CD4-positive, alpha-beta T cell treated with Interleukin-2 at 100 ng/mL for 4 hours (primary cell): ENCODE results near the gene DMD.
A peak's percentile ranks its signal among the peaks of the same experiment; 100 is the strongest.

Source experiments
- DNase-seq: peaks from one replicate; pipeline ENCODE4 v3.0.0-alpha.2; 2020; ENCODE audit warnings: low spot score

The DMD gene

GRCh38 chrX:32483534-32484136 lies 727.7 kb downstream of the DMD start:
- DNase-seq = no peak

GRCh38 chrX:32480019-32480418 lies 731.3 kb downstream of the DMD start:
- no peak for DNase-seq

GRCh38 chrX:32472364-32472763 lies 739.0 kb downstream of the DMD start:
- DNase-seq = no peak

- DNase-seq = no peak
These were observed 755.6 kb downstream of the DMD start for GRCh38 chrX:32455704-32456103.

- no peak for DNase-seq
These were observed 759.2 kb downstream of the DMD start for GRCh38 chrX:32451954-32452695.

- no peak for DNase-seq
These were observed 762.4 kb downstream of the DMD start for GRCh38 chrX:32448945-32449344.

- peak; percentile 21 for DNase-seq
These were observed 763.0 kb downstream of the DMD start for GRCh38 chrX:32448320-32448719.

- no peak for DNase-seq
These were observed 763.7 kb downstream of the DMD start for GRCh38 chrX:32447640-32448039.

GRCh38 chrX:32443841-32444240 lies 767.5 kb downstream of the DMD start:
- no peak for DNase-seq

- DNase-seq = no peak
These were observed 790.1 kb downstream of the DMD start for GRCh38 chrX:32421266-32421665.

GRCh38 chrX:32408389-32408788 lies 803.0 kb downstream of the DMD start:
- DNase-seq = peak; percentile 5

GRCh38 chrX:32397562-32398216 lies 813.7 kb downstream of the DMD start:
- no peak for DNase-seq

GRCh38 chrX:32395878-32396277 lies 815.5 kb downstream of the DMD start:
- DNase-seq = no peak

- DNase-seq = no peak
These were observed 818.7 kb downstream of the DMD start for GRCh38 chrX:32392655-32393054.

GRCh38 chrX:32370456-32371205 lies 840.7 kb downstream of the DMD start:
- no peak for DNase-seq

GRCh38 chrX:32293962-32294700 lies 917.2 kb downstream of the DMD start:
- no peak for DNase-seq

- no peak for DNase-seq
These were observed 922.0 kb downstream of the DMD start for GRCh38 chrX:32289356-32289755.

- DNase-seq = no peak
These were observed 929.5 kb downstream of the DMD start for GRCh38 chrX:32281853-32282252.

GRCh38 chrX:32280921-32281320 lies 930.4 kb downstream of the DMD start:
- no peak for DNase-seq

GRCh38 chrX:32280489-32280888 lies 930.9 kb downstream of the DMD start:
- no peak for DNase-seq

GRCh38 chrX:32276153-32276552 lies 935.2 kb downstream of the DMD start:
- DNase-seq = no peak

- DNase-seq = no peak
These were observed 941.5 kb downstream of the DMD start for GRCh38 chrX:32269866-32270265.
